Measurements from ENCODE around the gene PIP5K1A. TPM values are rescaled to one million over a fixed set of nuclear protein-coding genes. Genes with fewer than 3 reads are reported as not detected.
A peak's percentile ranks its signal among the peaks of the same experiment; 100 is the strongest.

PIP5K1A gene
- total and polyA plus RNA-seq, 9 donors = 27.1 to 46.0 (median 38.3) TPM

- no peaks in the 10 kb centered on the region for H3K9me3 ChIP-seq (replicated peaks; ENCODE audit: control insufficient read depth, low read depth, low read length)
- DNase-seq = no peak
- H3K27ac ChIP-seq (ENCODE audit: low read length) = no peak overlapping the region
- H3K36me3 ChIP-seq (ENCODE audit: control insufficient read depth, insufficient read depth, low read length) = peaks cover 75% of the 10 kb centered on the region
- 92% methylated on average over 21 of the region's 22 CpGs for WGBS (ENCODE audit: insufficient coverage)
- peaks cover 24% of the 10 kb centered on the region for H3K4me1 ChIP-seq (ENCODE audit: control insufficient read depth, insufficient read depth, low read length)
- no peak overlapping the region for H3K4me3 ChIP-seq (ENCODE audit: low read length)
- no peaks in the 10 kb centered on the region for H3K27me3 ChIP-seq (ENCODE audit: control insufficient read depth, insufficient read depth, low read length)
These were observed 89.6 kb downstream of the PIP5K1A start for GRCh38 chr1:151287767-151288500.

DNA sequence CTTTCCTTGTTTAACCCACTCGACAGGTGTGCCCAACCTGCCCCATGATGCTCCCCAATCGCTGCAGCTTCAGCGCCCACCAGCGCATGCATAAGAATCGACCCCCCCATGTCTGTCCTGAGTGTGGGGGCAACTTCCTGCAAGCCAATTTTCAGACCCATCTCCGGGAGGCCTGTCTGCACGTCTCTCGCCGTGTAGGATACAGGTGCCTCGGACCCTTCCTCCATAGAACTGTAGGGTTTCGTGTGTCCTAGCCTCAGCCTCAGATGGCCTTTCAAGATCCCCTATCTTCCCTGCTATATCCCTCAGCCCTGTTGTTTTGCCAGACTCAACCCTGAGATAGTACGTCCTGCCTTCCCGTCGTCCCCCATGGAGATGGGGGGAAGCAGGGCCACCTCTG lies 90.2 kb downstream of the PIP5K1A start:
- Histone ChIP-seq H3K27me3 (ENCODE audit: control insufficient read depth, insufficient read depth, low read length) (no peaks in the 10 kb centered on the region), H3K9me3 (replicated peaks; ENCODE audit: control insufficient read depth, low read depth, low read length) (no peaks in the 10 kb centered on the region), H3K36me3 (ENCODE audit: control insufficient read depth, insufficient read depth, low read length) (peaks cover 81% of the 10 kb centered on the region), H3K4me3 (ENCODE audit: low read length) (no peak overlapping the region), H3K4me1 (ENCODE audit: control insufficient read depth, insufficient read depth, low read length) (peaks cover 23% of the 10 kb centered on the region), H3K27ac (ENCODE audit: low read length) (no peak overlapping the region)
- DNase-seq = no peak
- WGBS (ENCODE audit: insufficient coverage) = 79% methylated on average over 13 of the region's 14 CpGs

DNA sequence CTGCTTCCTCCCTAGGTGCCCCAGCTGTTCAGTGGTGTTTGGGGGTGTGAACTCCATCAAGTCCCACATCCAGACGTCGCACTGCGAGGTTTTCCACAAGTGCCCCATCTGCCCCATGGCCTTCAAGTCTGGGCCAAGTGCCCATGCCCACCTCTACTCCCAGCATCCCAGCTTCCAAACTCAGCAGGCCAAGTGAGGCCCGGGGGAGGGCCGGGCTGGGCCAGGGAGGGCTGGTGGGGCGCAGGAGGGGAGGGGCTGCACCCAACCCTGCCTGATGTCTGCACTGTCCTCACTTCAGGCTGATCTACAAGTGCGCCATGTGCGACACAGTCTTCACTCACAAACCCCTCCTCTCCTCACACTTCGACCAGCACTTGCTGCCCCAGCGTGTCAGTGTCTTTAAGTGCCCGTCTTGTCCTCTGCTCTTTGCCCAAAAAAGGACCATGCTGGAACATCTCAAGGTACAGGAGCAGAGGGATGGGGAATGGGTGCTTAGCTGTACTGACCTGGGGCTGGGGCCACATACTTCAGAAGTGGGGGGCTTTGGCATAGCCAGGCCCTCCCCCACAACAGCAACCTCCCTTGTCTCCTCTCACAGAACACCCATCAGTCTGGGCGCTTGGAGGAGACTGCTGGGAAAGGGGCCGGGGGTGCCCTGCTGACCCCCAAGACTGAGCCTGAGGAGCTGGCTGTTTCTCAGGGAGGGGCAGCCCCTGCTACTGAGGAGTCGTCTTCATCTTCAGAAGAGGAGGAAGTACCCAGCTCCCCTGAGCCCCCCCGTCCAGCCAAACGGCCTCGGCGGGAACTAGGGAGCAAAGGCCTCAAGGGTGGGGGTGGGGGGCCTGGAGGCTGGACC lies 91.0 kb downstream of the PIP5K1A start:
- 80% methylated on average over 5 of the region's 18 CpGs for WGBS (ENCODE audit: insufficient coverage)
- H3K4me3 ChIP-seq (ENCODE audit: low read length) = no peak overlapping the region
- peaks cover 89% of the 10 kb centered on the region for H3K36me3 ChIP-seq (ENCODE audit: control insufficient read depth, insufficient read depth, low read length)
- no peaks in the 10 kb centered on the region for H3K9me3 ChIP-seq (replicated peaks; ENCODE audit: control insufficient read depth, low read depth, low read length)
- DNase-seq = no peak
- no peaks in the 10 kb centered on the region for H3K27me3 ChIP-seq (ENCODE audit: control insufficient read depth, insufficient read depth, low read length)
- peaks cover 15% of the 10 kb centered on the region for H3K4me1 ChIP-seq (ENCODE audit: control insufficient read depth, insufficient read depth, low read length)
- H3K27ac ChIP-seq (ENCODE audit: low read length) = no peak overlapping the region

DNA sequence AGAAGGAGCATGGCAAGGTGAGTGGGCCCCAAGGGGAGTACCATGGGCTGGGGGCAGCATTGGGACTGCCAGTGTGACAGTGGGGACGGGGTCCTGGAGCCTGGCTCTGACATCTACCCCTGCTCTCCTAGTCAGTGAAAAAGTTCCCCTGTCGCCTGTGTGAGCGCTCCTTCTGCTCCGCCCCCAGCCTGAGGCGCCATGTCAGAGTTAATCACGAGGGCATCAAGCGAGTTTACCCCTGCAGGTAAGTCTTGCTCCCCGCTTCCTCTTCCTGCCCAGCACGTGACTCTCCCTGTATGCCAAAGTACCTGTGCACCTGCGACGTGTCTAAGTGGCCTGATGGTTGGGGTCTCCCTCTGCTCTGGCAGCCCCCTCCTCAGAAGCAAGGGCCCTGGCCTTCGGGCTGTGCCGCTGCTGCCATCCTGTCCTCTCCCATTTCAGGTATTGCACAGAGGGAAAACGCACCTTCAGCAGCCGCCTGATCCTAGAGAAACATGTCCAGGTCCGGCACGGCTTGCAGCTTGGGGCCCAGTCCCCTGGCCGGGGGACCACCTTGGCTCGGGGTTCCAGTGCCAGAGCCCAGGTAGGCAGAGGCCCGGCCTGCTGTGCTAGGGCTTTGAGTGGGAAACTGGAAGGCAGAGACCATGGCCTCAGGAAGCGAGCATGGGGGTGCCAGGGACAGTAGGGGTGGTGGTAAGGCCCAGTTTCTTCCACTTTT lies 91.8 kb downstream of the PIP5K1A start:
- Histone ChIP-seq H3K27ac (ENCODE audit: low read length) (no peak overlapping the region), H3K36me3 (ENCODE audit: control insufficient read depth, insufficient read depth, low read length) (peaks cover 92% of the 10 kb centered on the region), H3K4me3 (ENCODE audit: low read length) (no peak overlapping the region), H3K4me1 (ENCODE audit: control insufficient read depth, insufficient read depth, low read length) (peaks cover 14% of the 10 kb centered on the region), H3K27me3 (ENCODE audit: control insufficient read depth, insufficient read depth, low read length) (no peaks in the 10 kb centered on the region), H3K9me3 (replicated peaks; ENCODE audit: control insufficient read depth, low read depth, low read length) (no peaks in the 10 kb centered on the region)
- DNase-seq = no peak
- WGBS (ENCODE audit: insufficient coverage) = 87% methylated on average over 20 of the region's 21 CpGs

GRCh38 chr1:151290709-151291303 lies 92.5 kb downstream of the PIP5K1A start:
- DNase-seq = no peak
- Histone ChIP-seq H3K4me3 (ENCODE audit: low read length) (no peak overlapping the region), H3K4me1 (ENCODE audit: control insufficient read depth, insufficient read depth, low read length) (peaks cover 14% of the 10 kb centered on the region), H3K27me3 (ENCODE audit: control insufficient read depth, insufficient read depth, low read length) (no peaks in the 10 kb centered on the region), H3K27ac (ENCODE audit: low read length) (no peak overlapping the region), H3K9me3 (replicated peaks; ENCODE audit: control insufficient read depth, low read depth, low read length) (no peaks in the 10 kb centered on the region), H3K36me3 (ENCODE audit: control insufficient read depth, insufficient read depth, low read length) (peaks cover 96% of the 10 kb centered on the region)
- WGBS (ENCODE audit: insufficient coverage) = 67% methylated on average over 12 of the region's 19 CpGs

GRCh38 chr1:151292207-151293030 lies 94.1 kb downstream of the PIP5K1A start:
- Histone ChIP-seq H3K9me3 (replicated peaks; ENCODE audit: control insufficient read depth, low read depth, low read length) (no peaks in the 10 kb centered on the region), H3K36me3 (ENCODE audit: control insufficient read depth, insufficient read depth, low read length) (peaks cover 94% of the 10 kb centered on the region), H3K4me1 (ENCODE audit: control insufficient read depth, insufficient read depth, low read length) (peaks cover 14% of the 10 kb centered on the region), H3K27ac (ENCODE audit: low read length) (peak overlapping the region; percentile 75), H3K4me3 (ENCODE audit: low read length) (no peak overlapping the region), H3K27me3 (ENCODE audit: control insufficient read depth, insufficient read depth, low read length) (no peaks in the 10 kb centered on the region)
- DNase-seq = no peak
- 50% methylated on average over 1 of the region's 13 CpGs for WGBS (ENCODE audit: insufficient coverage)

GRCh38 chr1:151293093-151293492 lies 94.7 kb downstream of the PIP5K1A start:
- Histone ChIP-seq H3K4me3 (ENCODE audit: low read length) (no peak overlapping the region), H3K27ac (ENCODE audit: low read length) (peak overlapping the region; percentile 65), H3K9me3 (replicated peaks; ENCODE audit: control insufficient read depth, low read depth, low read length) (no peaks in the 10 kb centered on the region), H3K36me3 (ENCODE audit: control insufficient read depth, insufficient read depth, low read length) (peaks cover 94% of the 10 kb centered on the region), H3K4me1 (ENCODE audit: control insufficient read depth, insufficient read depth, low read length) (peaks cover 14% of the 10 kb centered on the region), H3K27me3 (ENCODE audit: control insufficient read depth, insufficient read depth, low read length) (no peaks in the 10 kb centered on the region)
- 91% methylated on average over 4 of the region's 6 CpGs for WGBS (ENCODE audit: insufficient coverage)
- DNase-seq = no peak

GRCh38 chr1:151294742-151295462 lies 96.5 kb downstream of the PIP5K1A start:
- no peak overlapping the region for H3K27ac ChIP-seq (ENCODE audit: low read length)
- H3K4me1 ChIP-seq (ENCODE audit: control insufficient read depth, insufficient read depth, low read length) = peaks cover 14% of the 10 kb centered on the region
- WGBS (ENCODE audit: insufficient coverage) = 83% methylated on average over 1 of the region's 2 CpGs
- H3K36me3 ChIP-seq (ENCODE audit: control insufficient read depth, insufficient read depth, low read length) = peaks cover 94% of the 10 kb centered on the region
- H3K27me3 ChIP-seq (ENCODE audit: control insufficient read depth, insufficient read depth, low read length) = no peaks in the 10 kb centered on the region
- H3K9me3 ChIP-seq (replicated peaks; ENCODE audit: control insufficient read depth, low read depth, low read length) = no peaks in the 10 kb centered on the region
- DNase-seq = no peak
- H3K4me3 ChIP-seq (ENCODE audit: low read length) = no peak overlapping the region
